ENCODE measurements around the gene PTTG1IP.

DNA sequence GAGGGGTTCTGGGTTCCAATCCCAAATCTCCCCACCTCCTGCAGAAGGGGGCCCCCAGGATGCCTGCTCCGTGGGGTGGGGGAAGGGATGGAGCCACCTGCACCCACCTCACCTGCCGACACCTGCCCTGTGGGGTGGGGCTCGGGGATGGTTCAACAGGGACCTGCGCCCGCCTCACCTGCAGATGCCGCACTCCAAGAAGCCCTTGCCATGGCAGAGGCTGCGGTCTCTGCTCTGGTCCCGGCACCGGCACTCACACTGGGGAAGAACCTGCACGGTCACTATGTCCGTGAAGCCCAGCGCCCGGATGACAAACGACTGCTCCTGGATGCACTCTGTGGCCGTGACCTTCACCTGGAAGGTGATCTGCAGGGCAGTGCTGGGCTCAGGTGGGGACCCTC, 18.1 kb upstream of the PTTG1IP start:
- TF ChIP-seq, protein P1, sequence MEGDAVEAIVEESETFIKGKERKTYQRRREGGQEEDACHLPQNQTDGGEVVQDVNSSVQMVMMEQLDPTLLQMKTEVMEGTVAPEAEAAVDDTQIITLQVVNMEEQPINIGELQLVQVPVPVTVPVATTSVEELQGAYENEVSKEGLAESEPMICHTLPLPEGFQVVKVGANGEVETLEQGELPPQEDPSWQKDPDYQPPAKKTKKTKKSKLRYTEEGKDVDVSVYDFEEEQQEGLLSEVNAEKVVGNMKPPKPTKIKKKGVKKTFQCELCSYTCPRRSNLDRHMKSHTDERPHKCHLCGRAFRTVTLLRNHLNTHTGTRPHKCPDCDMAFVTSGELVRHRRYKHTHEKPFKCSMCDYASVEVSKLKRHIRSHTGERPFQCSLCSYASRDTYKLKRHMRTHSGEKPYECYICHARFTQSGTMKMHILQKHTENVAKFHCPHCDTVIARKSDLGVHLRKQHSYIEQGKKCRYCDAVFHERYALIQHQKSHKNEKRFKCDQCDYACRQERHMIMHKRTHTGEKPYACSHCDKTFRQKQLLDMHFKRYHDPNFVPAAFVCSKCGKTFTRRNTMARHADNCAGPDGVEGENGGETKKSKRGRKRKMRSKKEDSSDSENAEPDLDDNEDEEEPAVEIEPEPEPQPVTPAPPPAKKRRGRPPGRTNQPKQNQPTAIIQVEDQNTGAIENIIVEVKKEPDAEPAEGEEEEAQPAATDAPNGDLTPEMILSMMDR (conservative IDR thresholded peaks at IDR 0.05; ENCODE audit: low read length), result no peak
- TF ChIP-seq EZH2phosphoT487 (IDR thresholded peaks at IDR 0.05; ENCODE audit: borderline replicate concordance, low read depth, low read length), result no peak

Data from OCI-LY7 (cell line).